Ishikawa (cell line): ENCODE results near the gene UST.

Source experiments
- EP300 ChIP-seq: IDR thresholded peaks from 2 replicates; pipeline ENCODE4 v1.6.1; 2012; ENCODE audit warnings: borderline replicate concordance
- MAX ChIP-seq: IDR thresholded peaks from 2 replicates; pipeline ENCODE4 v1.6.1; 2012
- NFIC ChIP-seq: IDR thresholded peaks from 2 replicates; pipeline ENCODE4 v1.6.1; 2012
- RAD21 ChIP-seq: IDR thresholded peaks from 2 replicates; pipeline ENCODE4 v1.6.1; 2012; ENCODE audit warnings: low read depth
- TAF1 ChIP-seq: IDR thresholded peaks from 2 replicates; pipeline ENCODE4 v1.6.1; 2012; ENCODE audit warnings: low read depth, mild to moderate bottlenecking
- TCF12 ChIP-seq: IDR thresholded peaks from 2 replicates; pipeline ENCODE4 v1.6.1; 2012; ENCODE audit warnings: low read depth
- ZBTB7A ChIP-seq: IDR thresholded peaks from 2 replicates; pipeline ENCODE4 v1.6.1; 2012; ENCODE audit warnings: low read depth
- TF ChIP-seq, protein P1 (sequence below): IDR thresholded peaks from 2 replicates; pipeline ENCODE4 v1.6.1; 2012

- TF ChIP-seq NFIC (no peak), EP300 (no peak), ZBTB7A (no peak), TCF12 (no peak), RAD21 (no peak), MAX (no peak), TAF1 (no peak)
- TF ChIP-seq, protein P1, sequence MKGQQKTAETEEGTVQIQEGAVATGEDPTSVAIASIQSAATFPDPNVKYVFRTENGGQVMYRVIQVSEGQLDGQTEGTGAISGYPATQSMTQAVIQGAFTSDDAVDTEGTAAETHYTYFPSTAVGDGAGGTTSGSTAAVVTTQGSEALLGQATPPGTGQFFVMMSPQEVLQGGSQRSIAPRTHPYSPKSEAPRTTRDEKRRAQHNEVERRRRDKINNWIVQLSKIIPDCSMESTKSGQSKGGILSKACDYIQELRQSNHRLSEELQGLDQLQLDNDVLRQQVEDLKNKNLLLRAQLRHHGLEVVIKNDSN, result no peak
These were observed 243.6 kb downstream of the UST start for GRCh38 chr6:148990403-148990802.
